Measurements from ENCODE around the gene IMP4. TPM values are rescaled to one million over a fixed set of nuclear protein-coding genes. Genes with fewer than 3 reads are reported as not detected.

The IMP4 gene
- total and polyA plus RNA-seq, 4 donors: 31.7 to 95.5 (median 61.2) TPM

DNA sequence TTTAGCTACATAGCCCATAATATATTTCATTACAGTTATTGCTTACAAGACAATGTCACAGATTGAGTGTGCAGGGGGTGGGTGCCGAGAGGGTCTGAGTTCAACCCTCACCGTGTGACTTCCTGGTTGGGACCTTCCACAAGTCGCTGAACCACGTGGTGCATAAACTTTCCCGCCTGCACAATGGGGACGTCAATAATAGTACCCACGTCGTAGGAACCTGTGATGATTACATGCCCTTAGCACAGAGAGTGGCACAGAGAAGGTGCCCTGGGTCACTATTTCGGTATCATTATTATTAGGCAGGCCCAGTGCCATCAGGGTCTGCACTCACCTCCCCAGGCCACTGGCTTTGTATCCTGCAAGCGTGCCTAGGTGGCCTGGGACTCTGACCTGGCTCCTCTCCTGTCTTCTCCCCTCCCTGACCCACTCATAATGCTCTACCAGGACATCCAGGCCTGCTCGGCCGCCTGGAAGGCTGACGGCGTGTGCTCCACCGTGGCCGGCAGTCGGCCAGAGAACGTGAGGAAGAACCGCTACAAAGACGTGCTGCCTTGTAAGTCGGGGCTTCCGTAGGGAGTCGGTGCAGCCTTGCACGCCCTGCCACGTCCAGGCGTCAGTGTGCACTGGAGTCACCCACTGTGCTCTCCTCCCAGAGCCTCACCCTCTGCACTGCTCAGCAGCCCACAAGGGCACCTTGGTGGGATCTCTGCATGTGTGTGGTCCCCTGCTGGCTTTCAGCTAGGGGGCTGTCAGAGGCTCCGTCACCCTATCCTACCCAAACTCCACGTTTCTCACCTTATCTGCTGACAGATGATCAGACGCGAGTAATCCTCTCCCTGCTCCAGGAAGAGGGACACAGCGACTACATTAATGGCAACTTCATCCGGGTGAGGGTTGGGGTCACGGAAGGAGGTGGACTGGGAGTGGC lies 16.0 kb downstream of the IMP4 start:
- TF ChIP-seq JUND (IDR thresholded peaks at IDR 0.05): no peak
- TF ChIP-seq, protein P1, sequence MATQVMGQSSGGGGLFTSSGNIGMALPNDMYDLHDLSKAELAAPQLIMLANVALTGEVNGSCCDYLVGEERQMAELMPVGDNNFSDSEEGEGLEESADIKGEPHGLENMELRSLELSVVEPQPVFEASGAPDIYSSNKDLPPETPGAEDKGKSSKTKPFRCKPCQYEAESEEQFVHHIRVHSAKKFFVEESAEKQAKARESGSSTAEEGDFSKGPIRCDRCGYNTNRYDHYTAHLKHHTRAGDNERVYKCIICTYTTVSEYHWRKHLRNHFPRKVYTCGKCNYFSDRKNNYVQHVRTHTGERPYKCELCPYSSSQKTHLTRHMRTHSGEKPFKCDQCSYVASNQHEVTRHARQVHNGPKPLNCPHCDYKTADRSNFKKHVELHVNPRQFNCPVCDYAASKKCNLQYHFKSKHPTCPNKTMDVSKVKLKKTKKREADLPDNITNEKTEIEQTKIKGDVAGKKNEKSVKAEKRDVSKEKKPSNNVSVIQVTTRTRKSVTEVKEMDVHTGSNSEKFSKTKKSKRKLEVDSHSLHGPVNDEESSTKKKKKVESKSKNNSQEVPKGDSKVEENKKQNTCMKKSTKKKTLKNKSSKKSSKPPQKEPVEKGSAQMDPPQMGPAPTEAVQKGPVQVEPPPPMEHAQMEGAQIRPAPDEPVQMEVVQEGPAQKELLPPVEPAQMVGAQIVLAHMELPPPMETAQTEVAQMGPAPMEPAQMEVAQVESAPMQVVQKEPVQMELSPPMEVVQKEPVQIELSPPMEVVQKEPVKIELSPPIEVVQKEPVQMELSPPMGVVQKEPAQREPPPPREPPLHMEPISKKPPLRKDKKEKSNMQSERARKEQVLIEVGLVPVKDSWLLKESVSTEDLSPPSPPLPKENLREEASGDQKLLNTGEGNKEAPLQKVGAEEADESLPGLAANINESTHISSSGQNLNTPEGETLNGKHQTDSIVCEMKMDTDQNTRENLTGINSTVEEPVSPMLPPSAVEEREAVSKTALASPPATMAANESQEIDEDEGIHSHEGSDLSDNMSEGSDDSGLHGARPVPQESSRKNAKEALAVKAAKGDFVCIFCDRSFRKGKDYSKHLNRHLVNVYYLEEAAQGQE (IDR thresholded peaks at IDR 0.05): no peak
- TF ChIP-seq HNF4A (conservative IDR thresholded peaks at IDR 0.05): no peak
- TF ChIP-seq, protein P2, sequence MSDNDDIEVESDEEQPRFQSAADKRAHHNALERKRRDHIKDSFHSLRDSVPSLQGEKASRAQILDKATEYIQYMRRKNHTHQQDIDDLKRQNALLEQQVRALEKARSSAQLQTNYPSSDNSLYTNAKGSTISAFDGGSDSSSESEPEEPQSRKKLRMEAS (IDR thresholded peaks at IDR 0.05): no peak
- TF ChIP-seq, protein P3, sequence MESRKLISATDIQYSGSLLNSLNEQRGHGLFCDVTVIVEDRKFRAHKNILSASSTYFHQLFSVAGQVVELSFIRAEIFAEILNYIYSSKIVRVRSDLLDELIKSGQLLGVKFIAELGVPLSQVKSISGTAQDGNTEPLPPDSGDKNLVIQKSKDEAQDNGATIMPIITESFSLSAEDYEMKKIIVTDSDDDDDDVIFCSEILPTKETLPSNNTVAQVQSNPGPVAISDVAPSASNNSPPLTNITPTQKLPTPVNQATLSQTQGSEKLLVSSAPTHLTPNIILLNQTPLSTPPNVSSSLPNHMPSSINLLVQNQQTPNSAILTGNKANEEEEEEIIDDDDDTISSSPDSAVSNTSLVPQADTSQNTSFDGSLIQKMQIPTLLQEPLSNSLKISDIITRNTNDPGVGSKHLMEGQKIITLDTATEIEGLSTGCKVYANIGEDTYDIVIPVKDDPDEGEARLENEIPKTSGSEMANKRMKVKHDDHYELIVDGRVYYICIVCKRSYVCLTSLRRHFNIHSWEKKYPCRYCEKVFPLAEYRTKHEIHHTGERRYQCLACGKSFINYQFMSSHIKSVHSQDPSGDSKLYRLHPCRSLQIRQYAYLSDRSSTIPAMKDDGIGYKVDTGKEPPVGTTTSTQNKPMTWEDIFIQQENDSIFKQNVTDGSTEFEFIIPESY (IDR thresholded peaks at IDR 0.05): no peak
- TF ChIP-seq FOXA1 (IDR thresholded peaks at IDR 0.05): no peak
- TF ChIP-seq HNF4G (IDR thresholded peaks at IDR 0.05): no peak
- no peak for TF ChIP-seq TAF1 (conservative IDR thresholded peaks at IDR 0.05)
- TF ChIP-seq, protein P4, sequence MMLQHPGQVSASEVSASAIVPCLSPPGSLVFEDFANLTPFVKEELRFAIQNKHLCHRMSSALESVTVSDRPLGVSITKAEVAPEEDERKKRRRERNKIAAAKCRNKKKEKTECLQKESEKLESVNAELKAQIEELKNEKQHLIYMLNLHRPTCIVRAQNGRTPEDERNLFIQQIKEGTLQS (IDR thresholded peaks at IDR 0.05): no peak
- TF ChIP-seq, protein P5, sequence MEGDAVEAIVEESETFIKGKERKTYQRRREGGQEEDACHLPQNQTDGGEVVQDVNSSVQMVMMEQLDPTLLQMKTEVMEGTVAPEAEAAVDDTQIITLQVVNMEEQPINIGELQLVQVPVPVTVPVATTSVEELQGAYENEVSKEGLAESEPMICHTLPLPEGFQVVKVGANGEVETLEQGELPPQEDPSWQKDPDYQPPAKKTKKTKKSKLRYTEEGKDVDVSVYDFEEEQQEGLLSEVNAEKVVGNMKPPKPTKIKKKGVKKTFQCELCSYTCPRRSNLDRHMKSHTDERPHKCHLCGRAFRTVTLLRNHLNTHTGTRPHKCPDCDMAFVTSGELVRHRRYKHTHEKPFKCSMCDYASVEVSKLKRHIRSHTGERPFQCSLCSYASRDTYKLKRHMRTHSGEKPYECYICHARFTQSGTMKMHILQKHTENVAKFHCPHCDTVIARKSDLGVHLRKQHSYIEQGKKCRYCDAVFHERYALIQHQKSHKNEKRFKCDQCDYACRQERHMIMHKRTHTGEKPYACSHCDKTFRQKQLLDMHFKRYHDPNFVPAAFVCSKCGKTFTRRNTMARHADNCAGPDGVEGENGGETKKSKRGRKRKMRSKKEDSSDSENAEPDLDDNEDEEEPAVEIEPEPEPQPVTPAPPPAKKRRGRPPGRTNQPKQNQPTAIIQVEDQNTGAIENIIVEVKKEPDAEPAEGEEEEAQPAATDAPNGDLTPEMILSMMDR (IDR thresholded peaks at IDR 0.05; ENCODE audit: low read depth, low read length, missing input control): no peak
- H3K4me3 ChIP-seq (ENCODE audit: low read depth in 1 of 3, low read length in 3 of 3): no peak overlapping the region
- no peak overlapping the region for H3K9ac ChIP-seq (ENCODE audit: low read depth in 1 of 2, low read length in 2 of 2)
- WGBS: 96% methylated on average over 33 of the region's 33 CpGs
- no peaks in the 10 kb centered on the region for H3K9me3 ChIP-seq (ENCODE audit: control insufficient read depth in 4 of 4, low read length in 3 of 4)
- no peaks in the 10 kb centered on the region for H3K27me3 ChIP-seq (ENCODE audit: control insufficient read depth in 4 of 4, insufficient read depth in 4 of 4, low read length in 3 of 4)
- no peaks in the 10 kb centered on the region for H3K36me3 ChIP-seq (ENCODE audit: control insufficient read depth in 4 of 4, insufficient read depth in 3 of 4, low read depth in 1 of 4, low read length in 3 of 4)
- peaks cover 2 to 18% (median 10%) of the 10 kb centered on the region in 4 donors for H3K4me1 ChIP-seq (ENCODE audit: control insufficient read depth in 4 of 4, insufficient read depth in 4 of 4, low read length in 3 of 4)
- DNase-seq (ENCODE audit: low spot score): no peak
- no peak overlapping the region for H3K27ac ChIP-seq (ENCODE audit: low read depth in 1 of 2, low read length in 2 of 2)

DNA sequence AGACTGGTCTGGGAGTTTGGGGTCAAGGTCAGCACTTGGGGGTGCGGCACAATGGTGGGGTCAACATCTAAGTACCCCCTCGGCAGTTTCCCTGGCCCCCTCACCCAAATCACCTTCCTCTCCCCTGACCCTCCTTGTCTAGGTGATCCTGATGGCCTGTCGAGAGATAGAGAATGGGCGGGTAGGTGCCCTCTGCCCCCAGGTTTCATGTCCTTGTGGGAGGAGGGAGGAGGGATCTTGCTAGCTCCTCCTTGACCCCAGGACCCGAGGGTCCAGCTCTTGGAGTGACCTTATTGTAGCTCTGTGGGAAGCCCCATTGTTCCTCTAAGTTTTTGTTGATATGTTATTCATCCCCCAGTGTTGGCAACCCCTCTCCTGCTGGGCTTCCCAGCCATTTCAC lies 16.8 kb downstream of the IMP4 start:
- 88% methylated on average over 5 of the region's 5 CpGs for WGBS
- Histone ChIP-seq H3K27ac (ENCODE audit: low read depth in 1 of 2, low read length in 2 of 2) (no peak overlapping the region), H3K9me3 (ENCODE audit: control insufficient read depth in 4 of 4, low read length in 3 of 4) (no peaks in the 10 kb centered on the region), H3K4me3 (ENCODE audit: low read depth in 1 of 3, low read length in 3 of 3) (no peak overlapping the region), H3K36me3 (ENCODE audit: control insufficient read depth in 4 of 4, insufficient read depth in 3 of 4, low read depth in 1 of 4, low read length in 3 of 4) (no peaks in the 10 kb centered on the region), H3K9ac (ENCODE audit: low read depth in 1 of 2, low read length in 2 of 2) (no peak overlapping the region), H3K27me3 (ENCODE audit: control insufficient read depth in 4 of 4, insufficient read depth in 4 of 4, low read length in 3 of 4) (no peaks in the 10 kb centered on the region), H3K4me1 (ENCODE audit: control insufficient read depth in 4 of 4, insufficient read depth in 4 of 4, low read length in 3 of 4) (peaks cover under 1 to 17% (median 7%) of the 10 kb centered on the region in 4 donors)
- TF ChIP-seq EGR1 (IDR thresholded peaks at IDR 0.05; ENCODE audit: low read depth in 2 of 2) (no peak), FOXA2 (IDR thresholded peaks at IDR 0.05) (no peak), YY1 (IDR thresholded peaks at IDR 0.05) (no peak), RAD21 (IDR thresholded peaks at IDR 0.05) (no peak), GABPA (IDR thresholded peaks at IDR 0.05 in 1 of 2, conservative IDR thresholded peaks at IDR 0.05 in 1 of 2) (no peak), HNF4G (IDR thresholded peaks at IDR 0.05) (no peak), NR2F2 (IDR thresholded peaks at IDR 0.05) (no peak), JUND (IDR thresholded peaks at IDR 0.05) (no peak), HNF4A (conservative IDR thresholded peaks at IDR 0.05) (no peak), RXRA (IDR thresholded peaks at IDR 0.05) (no peak), TAF1 (conservative IDR thresholded peaks at IDR 0.05) (no peak), FOXA1 (IDR thresholded peaks at IDR 0.05) (no peak)
- TF ChIP-seq, protein P2 (IDR thresholded peaks at IDR 0.05): no peak
- TF ChIP-seq, protein P4 (IDR thresholded peaks at IDR 0.05): no peak
- TF ChIP-seq, protein P1 (IDR thresholded peaks at IDR 0.05): no peak
- no peak for DNase-seq (ENCODE audit: low spot score)
